SK-N-SH (cell line): ENCODE measurements around the gene CDH2. TPM values are rescaled to one million over a fixed set of nuclear protein-coding genes. Genes with fewer than 3 reads are reported as not detected.

Source experiments
- CTCF ChIA-PET: fragments of 300-600, 350-600 bp; formaldehyde crosslinking; extraction: SDS; loops from one replicate; lab custom pipeline; 2021; lab: Yijun Ruan, JAX
- POLR2A ChIA-PET: fragments of 350-600 bp; sonication (Branson Sonifier 250); formaldehyde crosslinking; extraction: SDS; loops from one replicate; lab custom pipeline; 2020; ENCODE audit warnings: antibody characterized with exemption, inconsistent platforms; lab: Yijun Ruan, JAX
- DNase-seq: peaks from one replicate; pipeline ENCODE4 v3.0.0; 2012
- H2AFZ ChIP-seq: fragments of 200-600 bp; sonication (generic); 2 replicates; pipeline ENCODE4 v1.8.1; 2016; ENCODE audit warnings: antibody characterized with exemption, mild to moderate bottlenecking, low read depth
- H3F3A ChIP-seq: fragments of 200-600 bp; sonication (generic); replicated peaks from 2 replicates; pipeline ENCODE3; 2016; ENCODE audit warnings: antibody characterized with exemption, mild to moderate bottlenecking; ENCODE audit not compliant: insufficient read depth
- H3K27ac ChIP-seq, 2 experiments: fragments of 200-500 bp in 1 of 2; fragments of 200-600 bp in 1 of 2; sonication (Bioruptor generic) in 1 of 2; sonication (generic), shearing (Covaris generic) in 1 of 2; 2 replicates each; pipeline versions ENCODE4 v1.5.1 to v1.6.1; 2014 to 2016; ENCODE audit warnings: low read depth in 2 of 2, inconsistent platforms in 1 of 2, low read length in 1 of 2, mild to moderate bottlenecking in 1 of 2, mixed read lengths in 1 of 2
- H3K27me3 ChIP-seq: fragments of 200-600 bp; sonication (generic), shearing (Covaris generic); 2 replicates; pipeline ENCODE4 v1.6.1; 2016; ENCODE audit warnings: mixed run types; ENCODE audit not compliant: insufficient read depth
- H3K36me3 ChIP-seq, 2 experiments: fragments of 200-500 bp in 1 of 2; fragments of 200-600 bp in 1 of 2; sonication (Bioruptor generic) in 1 of 2; sonication (generic) in 1 of 2; replicated peaks in 1 of 2; 2 replicates each; pipeline versions ENCODE3 to v1.5.1; 2014 to 2016; ENCODE audit warnings: low read length in 1 of 2, mild to moderate bottlenecking in 1 of 2; ENCODE audit not compliant: insufficient read depth in 2 of 2, control insufficient read depth in 1 of 2
- H3K4me1 ChIP-seq, 2 experiments: fragments of 200-500 bp in 1 of 2; fragments of 200-600 bp in 1 of 2; sonication (Bioruptor generic) in 1 of 2; sonication (generic), shearing (Covaris generic) in 1 of 2; 2 replicates each; pipeline versions ENCODE4 v1.5.1 to v1.6.1; 2014 to 2016; ENCODE audit warnings: low read depth in 1 of 2, low read length in 1 of 2, mixed run types in 1 of 2; ENCODE audit not compliant: insufficient read depth in 2 of 2, control insufficient read depth in 1 of 2
- H3K4me2 ChIP-seq: fragments of 200-600 bp; sonication (generic), shearing (Covaris generic); 2 replicates; pipeline ENCODE4 v1.6.1; 2017; ENCODE audit warnings: mixed run types
- H3K4me3 ChIP-seq, 2 experiments: fragments of 200-500 bp in 1 of 2; fragments of 200-600 bp in 1 of 2; sonication (Bioruptor generic) in 1 of 2; sonication (generic), shearing (Covaris generic) in 1 of 2; 2 replicates each; pipeline versions ENCODE4 v1.5.1 to v1.8.1; 2014 to 2016; ENCODE audit warnings: low read depth in 2 of 2, inconsistent platforms in 1 of 2, low read length in 1 of 2, mild to moderate bottlenecking in 1 of 2, mixed read lengths in 1 of 2, moderate library complexity in 1 of 2
- H3K79me2 ChIP-seq: fragments of 200-600 bp; sonication (generic); 2 replicates; pipeline ENCODE4 v1.8.1; 2017; ENCODE audit warnings: mild to moderate bottlenecking; ENCODE audit not compliant: insufficient read depth
- H3K9ac ChIP-seq: fragments of 200-600 bp; sonication (generic); 2 replicates; pipeline ENCODE4 v1.6.1; 2017; ENCODE audit warnings: mixed run types
- H3K9me2 ChIP-seq: fragments of 200-600 bp; sonication (generic); 2 replicates; pipeline ENCODE4 v1.6.1; 2017; ENCODE audit warnings: mixed run types
- H3K9me3 ChIP-seq: fragments of 200-600 bp; sonication (generic); 2 replicates; pipeline ENCODE4 v1.6.1; 2017; ENCODE audit warnings: mixed run types, mild to moderate bottlenecking, moderate library complexity
- H4K20me1 ChIP-seq: fragments of 200-600 bp; sonication (generic); 2 replicates; pipeline ENCODE4 v1.6.1; 2017; ENCODE audit warnings: mild to moderate bottlenecking, mixed run types; ENCODE audit not compliant: insufficient read depth
- ELF1 ChIP-seq: IDR thresholded peaks from 2 replicates; pipeline ENCODE4 v1.4.0; 2012
- EP300 ChIP-seq, 2 experiments: IDR thresholded peaks; 2 replicates each; pipeline versions ENCODE4 v1.4.0 to v1.6.1; 2012; ENCODE audit warnings: borderline replicate concordance in 1 of 2, low read depth in 1 of 2, low read length in 1 of 2
- GATA2 ChIP-seq: sonication (generic); formaldehyde crosslinking; IDR thresholded peaks from 2 replicates; pipeline ENCODE4 v1.5.0; 2020; ENCODE audit warnings: mild to moderate bottlenecking, missing genetic modification reagents
- MEF2A ChIP-seq: IDR thresholded peaks from 2 replicates; pipeline ENCODE4 v1.4.0; 2012; ENCODE audit warnings: low read depth, borderline replicate concordance
- MXI1 ChIP-seq: IDR thresholded peaks from 2 replicates; pipeline ENCODE4 v1.6.1; 2012; ENCODE audit warnings: mild to moderate bottlenecking, low read depth, low read length, improper control_type of control experiment
- NFIC ChIP-seq: IDR thresholded peaks from 2 replicates; pipeline ENCODE4 v1.4.0; 2012; ENCODE audit warnings: borderline replicate concordance
- POLR2AphosphoS5 ChIP-seq: IDR thresholded peaks from 2 replicates; pipeline ENCODE4 v1.6.1; 2012; ENCODE audit warnings: low read depth, low read length
- RCOR1 ChIP-seq: fragments of 150-350 bp; IDR thresholded peaks from 2 replicates; pipeline ENCODE4 v1.6.1; 2017; ENCODE audit warnings: antibody characterized with exemption, low read length
- RFX5 ChIP-seq: IDR thresholded peaks from 2 replicates; pipeline ENCODE4 v1.6.1; 2012; ENCODE audit warnings: mild to moderate bottlenecking, improper control_type of control experiment, low read length
- RXRA ChIP-seq: IDR thresholded peaks from 2 replicates; pipeline ENCODE4 v1.4.0; 2012; ENCODE audit warnings: low read depth, mild to moderate bottlenecking, borderline replicate concordance
- SMC3 ChIP-seq: IDR thresholded peaks from 2 replicates; pipeline ENCODE4 v1.6.1; 2012; ENCODE audit warnings: low read depth, low read length, improper control_type of control experiment
- TAF1 ChIP-seq: IDR thresholded peaks from 2 replicates; pipeline ENCODE4 v1.6.1; 2012; ENCODE audit warnings: low read depth, mild to moderate bottlenecking, low read length, moderate library complexity, borderline replicate concordance
- TCF12 ChIP-seq: IDR thresholded peaks from 2 replicates; pipeline ENCODE4 v1.4.0; 2012
- YY1 ChIP-seq: IDR thresholded peaks from 2 replicates; pipeline ENCODE4 v1.4.0; 2012; ENCODE audit warnings: low read depth, mild to moderate bottlenecking
- WGBS: methylation state at CpG from one replicate; pipeline ENCODE4 v1.1.6; 2017; ENCODE audit warnings: low lambda C conversion rate; 5-methylcytosine and 5-hydroxymethylcytosine counted together
- polyA plus RNA-seq, 3 experiments: library from polyadenylated mRNA; depleted of rRNA; stranded (reverse); fragments of >200 nt; gene quantifications; 2 replicates each; pipeline ENCODE4 v1.2.3, GENCODE V29; 2012
- TF ChIP-seq, protein P1 (sequence below): IDR thresholded peaks from 2 replicates; pipeline ENCODE4 v1.4.0; 2012; ENCODE audit warnings: low read depth, borderline replicate concordance
- TF ChIP-seq, protein P2 (sequence below): IDR thresholded peaks from 2 replicates; pipeline ENCODE4 v1.4.0; 2012; ENCODE audit warnings: low read depth, borderline replicate concordance
- TF ChIP-seq, protein P3 (sequence below): fragments of 150-350 bp; IDR thresholded peaks from 2 replicates; pipeline ENCODE4 v1.6.1; 2017; ENCODE audit warnings: antibody characterized with exemption, low read length, low read depth, borderline replicate concordance
- TF ChIP-seq, protein P4 (sequence below): fragments of 150-350 bp; IDR thresholded peaks from 2 replicates; pipeline ENCODE4 v1.6.1; 2016; ENCODE audit warnings: mild to moderate bottlenecking, low read depth, low read length

Gene CDH2
- polyA plus RNA-seq, 1 of the 3 experiments (the other 2 are of a cell fraction): 146 TPM

DNA sequence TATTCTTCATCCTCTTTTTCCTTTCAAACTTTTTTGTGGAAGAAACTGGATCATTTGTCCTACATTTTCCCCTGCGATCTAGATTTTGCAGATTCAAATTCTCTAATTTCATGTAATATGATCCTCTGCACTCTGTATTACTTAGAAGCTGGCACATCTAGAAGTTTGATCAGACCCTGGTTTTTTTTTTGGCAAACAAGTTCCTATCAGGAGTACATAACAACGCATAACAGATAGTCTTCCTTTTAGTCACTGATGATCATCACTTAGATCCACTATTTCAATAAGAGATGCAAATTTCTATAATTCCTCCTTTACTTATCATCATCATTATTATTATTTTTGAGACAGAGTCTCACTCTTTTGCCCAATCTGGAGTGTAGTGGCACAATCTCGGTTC lies 117.1 kb downstream of the CDH2 start:
- H3K9ac ChIP-seq: no peak overlapping the region
- peaks cover 0 to 34% of the 10 kb centered on the region in 2 experiments for H3K4me1 ChIP-seq
- peaks cover 22% of the 10 kb centered on the region for H3F3A ChIP-seq
- no peaks in the 10 kb centered on the region for H3K9me2 ChIP-seq
- no peak for TF ChIP-seq MXI1
- TF ChIP-seq, all 33 proteins: peak for 0
- ChIA-PET CTCF (no interaction called here), POLR2A (no interaction called here)
- Histone ChIP-seq H3K27ac (peak overlapping the region in 1 of 2 experiments; percentile 24; a peak in 2 of 4 replicates), H3K9me3 (no peaks in the 10 kb centered on the region), H4K20me1 (no peaks in the 10 kb centered on the region; the same call in 1 of the 2 replicates), H3K4me2 (no peak overlapping the region), H2AFZ (no peak overlapping the region), H3K36me3 (peaks cover 0 to 47% of the 10 kb centered on the region in 2 experiments), H3K79me2 (peaks cover 100% of the 10 kb centered on the region), H3K27me3 (no peaks in the 10 kb centered on the region), H3K4me3 (no peak overlapping the region)
- DNase-seq: no peak
- 89% methylated on average over 3 of the region's 3 CpGs for WGBS

DNA sequence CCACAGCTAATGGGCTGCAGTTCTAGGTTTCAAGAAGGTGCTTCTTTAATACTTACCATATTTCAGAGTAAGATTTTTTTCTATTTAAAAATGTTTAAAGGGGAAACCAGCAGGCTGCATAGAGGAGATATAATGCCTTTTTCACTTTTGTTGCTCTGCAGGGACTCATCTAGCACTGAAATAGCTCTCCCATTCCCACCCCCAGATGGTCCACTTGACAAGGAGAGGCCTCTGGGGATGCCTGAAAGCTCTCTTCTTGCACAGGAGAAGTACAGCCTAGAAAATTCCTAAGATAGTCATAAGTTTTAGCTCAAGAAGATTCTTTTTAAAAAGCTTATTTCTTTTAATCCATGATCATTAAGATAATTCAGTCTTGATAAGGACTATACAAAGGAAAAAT lies 126.4 kb downstream of the CDH2 start:
- H3K36me3 ChIP-seq: peaks cover 13 to 19% of the 10 kb centered on the region in 2 experiments
- 0 out of 2 replicates have a peak, but pooled peaks cover 4% of the 10 kb centered on the region for H3K9me2 ChIP-seq
- H3K9ac ChIP-seq: no peak overlapping the region
- H3K4me2 ChIP-seq: no peak overlapping the region
- POLR2A ChIA-PET: no interaction called here
- peaks cover 100% of the 10 kb centered on the region for H3K79me2 ChIP-seq
- H3K27ac ChIP-seq: 0 out of 4 replicates have a peak overlapping the region, but pooled peaks of 1 of the 2 experiments have one; percentile 16
- no peak for DNase-seq
- no peak for TF ChIP-seq TAF1
- no peak for TF ChIP-seq SMC3
- no peak for TF ChIP-seq TCF12
- no peak for TF ChIP-seq EP300 (IDR thresholded peaks at IDR 0.05; ENCODE audit: borderline replicate concordance in 1 of 2, low read depth in 1 of 2, low read length in 1 of 2)
- TF ChIP-seq, protein P1, sequence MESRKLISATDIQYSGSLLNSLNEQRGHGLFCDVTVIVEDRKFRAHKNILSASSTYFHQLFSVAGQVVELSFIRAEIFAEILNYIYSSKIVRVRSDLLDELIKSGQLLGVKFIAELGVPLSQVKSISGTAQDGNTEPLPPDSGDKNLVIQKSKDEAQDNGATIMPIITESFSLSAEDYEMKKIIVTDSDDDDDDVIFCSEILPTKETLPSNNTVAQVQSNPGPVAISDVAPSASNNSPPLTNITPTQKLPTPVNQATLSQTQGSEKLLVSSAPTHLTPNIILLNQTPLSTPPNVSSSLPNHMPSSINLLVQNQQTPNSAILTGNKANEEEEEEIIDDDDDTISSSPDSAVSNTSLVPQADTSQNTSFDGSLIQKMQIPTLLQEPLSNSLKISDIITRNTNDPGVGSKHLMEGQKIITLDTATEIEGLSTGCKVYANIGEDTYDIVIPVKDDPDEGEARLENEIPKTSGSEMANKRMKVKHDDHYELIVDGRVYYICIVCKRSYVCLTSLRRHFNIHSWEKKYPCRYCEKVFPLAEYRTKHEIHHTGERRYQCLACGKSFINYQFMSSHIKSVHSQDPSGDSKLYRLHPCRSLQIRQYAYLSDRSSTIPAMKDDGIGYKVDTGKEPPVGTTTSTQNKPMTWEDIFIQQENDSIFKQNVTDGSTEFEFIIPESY: no peak
- no peak for TF ChIP-seq MXI1
- TF ChIP-seq POLR2AphosphoS5: no peak
- no peak for TF ChIP-seq GATA2 (CRISPR knock-in tag)
- H3K4me3 ChIP-seq: no peak overlapping the region
- CTCF ChIA-PET: interaction anchor here (1.1 kb wide), 1 partner anchor 23 kb away, joined by 3 read pairs; no protein-coding TSS in a partner anchor
- peaks cover 31% of the 10 kb centered on the region; the same call in 1 of the 2 replicates for H4K20me1 ChIP-seq
- H2AFZ ChIP-seq: no peak overlapping the region
- H3K9me3 ChIP-seq: no peaks in the 10 kb centered on the region
- no peaks in the 10 kb centered on the region for H3K27me3 ChIP-seq
- peaks cover 1 to 7% of the 10 kb centered on the region in 2 experiments; a peak in 3 of 4 replicates for H3K4me1 ChIP-seq
- H3F3A ChIP-seq: peaks cover 17% of the 10 kb centered on the region

DNA sequence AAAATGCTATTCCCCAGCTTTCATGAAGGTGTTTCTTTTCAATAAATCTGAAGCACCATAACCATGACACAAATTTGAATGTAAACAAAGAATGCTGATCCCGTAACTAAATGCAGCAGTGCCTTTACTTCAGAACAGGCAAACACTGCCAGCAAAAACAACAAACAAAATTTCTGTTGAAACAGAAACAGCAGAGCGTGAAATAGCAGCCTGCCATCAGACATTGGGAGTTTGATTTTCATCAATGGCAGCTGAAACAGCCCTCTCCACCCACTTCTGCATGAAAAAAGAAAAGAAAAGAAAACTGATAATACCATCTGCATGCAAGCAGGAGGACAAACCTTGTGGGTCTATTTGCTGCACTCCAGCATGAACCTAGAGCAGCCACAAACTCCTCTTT lies 128.3 kb downstream of the CDH2 start:
- no peaks in the 10 kb centered on the region for H3K9me3 ChIP-seq
- POLR2A ChIA-PET: no interaction called here
- H3K27me3 ChIP-seq: no peaks in the 10 kb centered on the region
- H3K4me1 ChIP-seq: peaks cover 3 to 9% of the 10 kb centered on the region in 2 experiments; a peak in 3 of 4 replicates
- WGBS: 88% methylated on average over 2 of the region's 2 CpGs
- peaks cover 13 to 23% of the 10 kb centered on the region in 2 experiments for H3K36me3 ChIP-seq
- no peak for DNase-seq
- H3K79me2 ChIP-seq: peaks cover 100% of the 10 kb centered on the region
- no peak overlapping the region for H2AFZ ChIP-seq
- H3F3A ChIP-seq: peaks cover 17% of the 10 kb centered on the region
- 0 out of 2 replicates have a peak, but pooled peaks cover 4% of the 10 kb centered on the region for H3K9me2 ChIP-seq
- H3K4me3 ChIP-seq: no peak overlapping the region
- H3K9ac ChIP-seq: no peak overlapping the region
- no peak overlapping the region for H3K4me2 ChIP-seq
- CTCF ChIA-PET: interaction anchor here (0.7 to 2.0 kb wide), 3 partner anchors 13 to 125 kb away, joined by 3 to 6 read pairs (median 3); no protein-coding TSS in a partner anchor
- H3K27ac ChIP-seq: no peak overlapping the region
- H4K20me1 ChIP-seq: peaks cover 35% of the 10 kb centered on the region
- TF ChIP-seq NFIC: no peak
- TF ChIP-seq SMC3: no peak
- TF ChIP-seq MEF2A: no peak
- TF ChIP-seq RXRA: no peak
- no peak for TF ChIP-seq ELF1
- no peak for TF ChIP-seq GATA2 (CRISPR knock-in tag)
- TF ChIP-seq RCOR1: no peak
- TF ChIP-seq, protein P2, sequence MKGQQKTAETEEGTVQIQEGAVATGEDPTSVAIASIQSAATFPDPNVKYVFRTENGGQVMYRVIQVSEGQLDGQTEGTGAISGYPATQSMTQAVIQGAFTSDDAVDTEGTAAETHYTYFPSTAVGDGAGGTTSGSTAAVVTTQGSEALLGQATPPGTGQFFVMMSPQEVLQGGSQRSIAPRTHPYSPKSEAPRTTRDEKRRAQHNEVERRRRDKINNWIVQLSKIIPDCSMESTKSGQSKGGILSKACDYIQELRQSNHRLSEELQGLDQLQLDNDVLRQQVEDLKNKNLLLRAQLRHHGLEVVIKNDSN: no peak
- TF ChIP-seq YY1: no peak
- TF ChIP-seq RFX5: no peak
- TF ChIP-seq, protein P3, sequence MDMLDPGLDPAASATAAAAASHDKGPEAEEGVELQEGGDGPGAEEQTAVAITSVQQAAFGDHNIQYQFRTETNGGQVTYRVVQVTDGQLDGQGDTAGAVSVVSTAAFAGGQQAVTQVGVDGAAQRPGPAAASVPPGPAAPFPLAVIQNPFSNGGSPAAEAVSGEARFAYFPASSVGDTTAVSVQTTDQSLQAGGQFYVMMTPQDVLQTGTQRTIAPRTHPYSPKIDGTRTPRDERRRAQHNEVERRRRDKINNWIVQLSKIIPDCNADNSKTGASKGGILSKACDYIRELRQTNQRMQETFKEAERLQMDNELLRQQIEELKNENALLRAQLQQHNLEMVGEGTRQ: no peak
- TF ChIP-seq, protein P4, sequence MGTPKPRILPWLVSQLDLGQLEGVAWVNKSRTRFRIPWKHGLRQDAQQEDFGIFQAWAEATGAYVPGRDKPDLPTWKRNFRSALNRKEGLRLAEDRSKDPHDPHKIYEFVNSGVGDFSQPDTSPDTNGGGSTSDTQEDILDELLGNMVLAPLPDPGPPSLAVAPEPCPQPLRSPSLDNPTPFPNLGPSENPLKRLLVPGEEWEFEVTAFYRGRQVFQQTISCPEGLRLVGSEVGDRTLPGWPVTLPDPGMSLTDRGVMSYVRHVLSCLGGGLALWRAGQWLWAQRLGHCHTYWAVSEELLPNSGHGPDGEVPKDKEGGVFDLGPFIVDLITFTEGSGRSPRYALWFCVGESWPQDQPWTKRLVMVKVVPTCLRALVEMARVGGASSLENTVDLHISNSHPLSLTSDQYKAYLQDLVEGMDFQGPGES: no peak
